Endothelial cell (in vitro differentiated cells): Measurements from ENCODE around the gene CA10. TPM values are rescaled to one million over a fixed set of nuclear protein-coding genes. Genes with fewer than 3 reads are reported as not detected.

Experiments
- DNase-seq: peaks from one replicate; pipeline ENCODE4 v3.0.0; 2021; ENCODE audit warnings: low spot score
- H3K27ac Mint-ChIP-seq: one replicate; pipeline ENCODE4 v1.8.0; 2021; ENCODE audit warnings: mixed read lengths, inconsistent platforms; ENCODE audit not compliant: unreplicated experiment
- H3K27me3 Mint-ChIP-seq: one replicate; pipeline ENCODE4 v1.8.0; 2021; ENCODE audit warnings: mild to moderate bottlenecking, moderate library complexity, mixed read lengths, inconsistent platforms; ENCODE audit not compliant: unreplicated experiment
- H3K36me3 Mint-ChIP-seq: one replicate; pipeline ENCODE4 v1.8.0; 2021; ENCODE audit warnings: mild to moderate bottlenecking, low read depth, mixed read lengths, inconsistent platforms; ENCODE audit not compliant: unreplicated experiment
- H3K4me1 Mint-ChIP-seq: one replicate; pipeline ENCODE4 v1.8.0; 2021; ENCODE audit warnings: mild to moderate bottlenecking, mixed read lengths, inconsistent platforms; ENCODE audit not compliant: unreplicated experiment
- H3K4me3 Mint-ChIP-seq: one replicate; pipeline ENCODE4 v1.8.0; 2021; ENCODE audit warnings: mild to moderate bottlenecking, mixed read lengths, inconsistent platforms; ENCODE audit not compliant: unreplicated experiment
- H3K9me3 Mint-ChIP-seq: one replicate; pipeline ENCODE4 v1.8.0; 2021; ENCODE audit warnings: mixed read lengths, inconsistent platforms; ENCODE audit not compliant: unreplicated experiment
- total RNA-seq: library from RNA; stranded (reverse); fragmentation: NEBNext Ultra II Directional; extraction: Animal tissue kit (Norgen Biotek cat#: 25700); gene quantifications from one replicate; pipeline ENCODE4 v1.2.1, GENCODE V29; 2021; ENCODE audit not compliant: unreplicated experiment
- TF ChIP-seq, protein P1 (sequence below): fragments of 200-600 bp; sonication (generic); IDR thresholded peaks from one replicate; pipeline ENCODE4 v1.5.0; 2021; ENCODE audit warnings: antibody characterized with exemption; ENCODE audit not compliant: unreplicated experiment

Gene CA10
- total RNA-seq, 1 donor from 2014 or later, result not detected

DNA sequence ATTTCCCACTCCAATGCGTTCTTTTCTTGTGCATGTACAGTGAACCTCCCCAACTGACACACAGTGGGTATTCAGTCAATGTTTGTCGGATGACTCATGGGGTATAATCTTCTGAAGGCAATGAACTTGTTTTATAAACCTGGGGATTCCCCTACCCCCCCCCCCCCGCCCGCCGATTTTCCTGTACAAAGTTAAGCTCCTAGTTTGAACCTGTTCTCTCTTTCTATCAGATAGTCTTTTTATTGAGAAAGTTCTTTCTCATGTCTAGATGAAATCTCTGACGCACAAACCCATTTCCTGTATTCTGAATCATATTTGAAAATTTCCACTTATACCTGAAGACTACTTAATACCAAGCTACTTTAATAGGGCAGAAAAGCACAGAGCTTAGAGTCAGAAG lies 338.3 kb downstream of the CA10 start:
- no peak for DNase-seq
- H3K9me3 Mint-ChIP-seq, result no peaks in the 10 kb centered on the region
- H3K4me1 Mint-ChIP-seq, result no peaks in the 10 kb centered on the region
- H3K4me3 Mint-ChIP-seq, result no peak overlapping the region
- no peaks in the 10 kb centered on the region for H3K36me3 Mint-ChIP-seq
- TF ChIP-seq, protein P1, sequence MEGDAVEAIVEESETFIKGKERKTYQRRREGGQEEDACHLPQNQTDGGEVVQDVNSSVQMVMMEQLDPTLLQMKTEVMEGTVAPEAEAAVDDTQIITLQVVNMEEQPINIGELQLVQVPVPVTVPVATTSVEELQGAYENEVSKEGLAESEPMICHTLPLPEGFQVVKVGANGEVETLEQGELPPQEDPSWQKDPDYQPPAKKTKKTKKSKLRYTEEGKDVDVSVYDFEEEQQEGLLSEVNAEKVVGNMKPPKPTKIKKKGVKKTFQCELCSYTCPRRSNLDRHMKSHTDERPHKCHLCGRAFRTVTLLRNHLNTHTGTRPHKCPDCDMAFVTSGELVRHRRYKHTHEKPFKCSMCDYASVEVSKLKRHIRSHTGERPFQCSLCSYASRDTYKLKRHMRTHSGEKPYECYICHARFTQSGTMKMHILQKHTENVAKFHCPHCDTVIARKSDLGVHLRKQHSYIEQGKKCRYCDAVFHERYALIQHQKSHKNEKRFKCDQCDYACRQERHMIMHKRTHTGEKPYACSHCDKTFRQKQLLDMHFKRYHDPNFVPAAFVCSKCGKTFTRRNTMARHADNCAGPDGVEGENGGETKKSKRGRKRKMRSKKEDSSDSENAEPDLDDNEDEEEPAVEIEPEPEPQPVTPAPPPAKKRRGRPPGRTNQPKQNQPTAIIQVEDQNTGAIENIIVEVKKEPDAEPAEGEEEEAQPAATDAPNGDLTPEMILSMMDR, result no peak
- H3K27me3 Mint-ChIP-seq, result peaks cover 1% of the 10 kb centered on the region
- H3K27ac Mint-ChIP-seq, result no peak overlapping the region

DNA sequence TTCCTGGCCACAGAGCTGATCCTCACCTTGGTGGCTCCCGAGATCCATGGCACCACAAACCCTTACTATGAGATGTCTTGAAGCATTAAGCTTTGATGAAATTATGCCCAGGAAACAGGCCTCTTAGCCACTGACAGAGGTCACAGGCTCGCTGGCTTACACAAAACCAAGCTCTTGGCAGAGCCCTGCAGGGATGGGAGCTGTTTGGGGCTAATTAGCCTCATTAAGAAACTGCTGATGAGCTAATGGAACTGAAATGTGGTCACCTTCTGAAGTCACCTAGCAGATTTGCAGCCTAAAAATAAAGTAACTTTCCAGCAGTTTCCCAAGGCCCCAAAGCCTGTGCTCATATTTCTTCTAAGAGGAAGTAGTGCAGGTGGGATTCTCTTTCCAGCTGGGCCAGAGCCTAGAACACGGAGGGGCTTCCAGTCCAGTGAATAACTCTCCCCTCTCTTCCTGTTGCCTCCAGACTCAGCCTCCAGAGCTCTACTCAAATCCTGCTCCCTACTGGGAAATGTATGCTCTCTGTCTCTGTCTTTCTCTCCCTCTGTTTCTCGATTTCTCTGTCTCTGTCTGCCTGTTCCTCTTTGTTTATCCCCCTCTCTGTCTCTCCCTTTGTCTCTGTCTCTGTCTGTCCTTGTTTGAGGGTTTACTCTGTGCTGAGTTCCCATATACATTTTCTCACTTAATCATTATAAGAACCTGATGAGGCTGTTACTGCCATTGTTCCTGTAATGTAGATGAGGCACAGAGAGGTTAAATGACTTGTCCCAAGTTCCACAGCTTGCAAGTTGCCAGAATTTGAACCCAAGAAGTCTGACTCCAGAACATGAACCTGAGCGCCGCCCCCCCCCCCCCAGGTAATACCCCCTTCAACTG lies 338.9 kb downstream of the CA10 start:
- TF ChIP-seq, protein P1, result no peak
- no peak for DNase-seq
- H3K27ac Mint-ChIP-seq, result no peak overlapping the region
- H3K9me3 Mint-ChIP-seq, result no peaks in the 10 kb centered on the region
- H3K27me3 Mint-ChIP-seq, result peaks cover 1% of the 10 kb centered on the region
- H3K4me3 Mint-ChIP-seq, result no peak overlapping the region
- H3K4me1 Mint-ChIP-seq, result no peaks in the 10 kb centered on the region
- H3K36me3 Mint-ChIP-seq, result no peaks in the 10 kb centered on the region

DNA sequence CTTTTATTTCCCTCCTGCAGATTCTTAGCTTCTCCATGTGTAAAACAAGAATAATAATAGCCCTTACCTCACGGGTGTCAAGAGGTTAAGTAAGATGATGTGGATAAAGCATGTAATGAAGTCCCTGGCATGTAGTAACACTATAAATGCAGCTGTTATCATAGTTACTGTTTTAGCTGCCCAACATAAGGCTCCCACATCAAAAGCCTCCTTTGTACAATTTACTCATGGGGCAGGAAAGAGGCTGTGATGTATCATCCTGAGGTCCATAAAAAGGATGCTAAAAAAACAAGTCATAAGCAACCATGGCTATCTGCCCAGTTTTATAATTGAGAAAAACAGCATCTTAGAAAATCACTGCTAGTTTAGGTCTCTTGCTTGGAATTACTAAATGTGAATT lies 339.7 kb downstream of the CA10 start:
- DNase-seq, result no peak
- H3K36me3 Mint-ChIP-seq, result no peaks in the 10 kb centered on the region
- TF ChIP-seq, protein P1, result no peak
- H3K4me3 Mint-ChIP-seq, result no peak overlapping the region
- no peak overlapping the region for H3K27ac Mint-ChIP-seq
- H3K4me1 Mint-ChIP-seq, result no peaks in the 10 kb centered on the region
- no peaks in the 10 kb centered on the region for H3K9me3 Mint-ChIP-seq
- peaks cover under 1% of the 10 kb centered on the region for H3K27me3 Mint-ChIP-seq

DNA sequence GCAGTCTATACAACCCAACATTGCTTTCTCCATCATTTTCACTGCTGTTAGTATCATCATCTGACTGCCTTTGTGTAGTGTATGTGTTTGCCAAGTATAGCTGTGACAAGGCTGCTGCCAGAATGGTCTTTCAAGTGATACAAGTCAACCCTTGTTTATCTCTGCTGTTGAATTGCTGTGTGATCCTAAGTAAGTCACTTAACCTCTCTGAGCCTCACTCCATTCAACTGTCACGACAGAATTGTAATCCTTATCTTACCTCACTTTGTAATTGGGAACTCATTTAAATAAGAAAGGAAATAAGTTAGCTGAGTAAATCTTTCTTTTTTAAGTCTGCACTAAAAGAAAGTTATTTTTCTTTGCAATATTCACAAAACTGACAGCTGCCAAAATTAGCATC lies 340.6 kb downstream of the CA10 start:
- no peaks in the 10 kb centered on the region for H3K4me1 Mint-ChIP-seq
- H3K27me3 Mint-ChIP-seq, result no peaks in the 10 kb centered on the region
- H3K4me3 Mint-ChIP-seq, result no peak overlapping the region
- no peak overlapping the region for H3K27ac Mint-ChIP-seq
- H3K36me3 Mint-ChIP-seq, result no peaks in the 10 kb centered on the region
- DNase-seq, result no peak
- H3K9me3 Mint-ChIP-seq, result no peaks in the 10 kb centered on the region
- TF ChIP-seq, protein P1, result no peak

DNA sequence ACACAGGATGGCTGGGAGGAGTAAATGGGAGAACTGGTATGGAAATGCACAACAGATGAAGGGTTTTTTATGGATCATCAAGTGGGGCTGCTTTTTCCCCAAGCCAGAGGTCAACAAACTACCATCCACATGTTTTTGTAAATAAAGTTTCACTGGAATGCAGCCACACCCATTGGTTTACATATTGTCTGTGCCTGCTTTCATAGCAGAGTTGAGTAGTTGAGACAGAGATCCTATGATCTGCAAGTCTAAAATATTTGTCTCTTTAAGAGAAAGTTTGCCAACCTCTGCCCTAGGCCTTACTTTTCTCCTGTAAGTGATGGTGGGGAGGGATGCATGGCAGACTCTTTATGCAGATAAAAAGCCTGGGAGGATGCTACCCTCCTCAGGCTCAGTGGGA lies 341.4 kb downstream of the CA10 start:
- DNase-seq, result no peak
- H3K4me1 Mint-ChIP-seq, result no peaks in the 10 kb centered on the region
- no peaks in the 10 kb centered on the region for H3K27me3 Mint-ChIP-seq
- H3K36me3 Mint-ChIP-seq, result no peaks in the 10 kb centered on the region
- no peak overlapping the region for H3K4me3 Mint-ChIP-seq
- TF ChIP-seq, protein P1, result no peak
- H3K27ac Mint-ChIP-seq, result no peak overlapping the region
- no peaks in the 10 kb centered on the region for H3K9me3 Mint-ChIP-seq
